Stimulated activated CD4-positive, alpha-beta T cell treated with anti-CD3 and anti-CD28 coated beads, Interleukin-12 subunit alpha, Interleukin-12 subunit beta, amount 100 ng/mL, for 24 hours (primary cell): Measurements from ENCODE around the gene CYP4F12.
"Not testable (repeated sequence)": the region's sequence is repeated elsewhere in the genome, so short reads cannot be mapped to it uniquely, and the experiment has no call there.

Source experiments
- DNase-seq, 2 experiments: peaks; one replicate each; pipeline ENCODE4 v3.0.0-alpha.2; 2020; ENCODE audit warnings: low read depth in 2 of 2

The CYP4F12 gene

GRCh38 chr19:15649526-15649925 is 23.4 kb upstream of the CYP4F12 start:
- no peak for DNase-seq

GRCh38 chr19:15650123-15650522 is 22.8 kb upstream of the CYP4F12 start:
- not testable (repeated sequence) for DNase-seq

GRCh38 chr19:15651791-15652190 is 21.1 kb upstream of the CYP4F12 start:
- no peak for DNase-seq

GRCh38 chr19:15652559-15653278 is 20.2 kb upstream of the CYP4F12 start:
- DNase-seq = no peak

- no peak for DNase-seq
These were observed 16.4 kb upstream of the CYP4F12 start for GRCh38 chr19:15656467-15656866.

- no peak for DNase-seq
These were observed 9.6 kb upstream of the CYP4F12 start for GRCh38 chr19:15663247-15663646.

GRCh38 chr19:15666186-15666585 is 6.7 kb upstream of the CYP4F12 start:
- no peak for DNase-seq

GRCh38 chr19:15666883-15667282 is 6.0 kb upstream of the CYP4F12 start:
- DNase-seq = no peak

- DNase-seq = no peak
These were observed 3.4 kb upstream of the CYP4F12 start for GRCh38 chr19:15669440-15669839.

- DNase-seq = no peak
These were observed 3.0 kb upstream of the CYP4F12 start for GRCh38 chr19:15669891-15670290.

GRCh38 chr19:15671237-15671821 is 1.6 kb upstream of the CYP4F12 start:
- no peak for DNase-seq

- no peak for DNase-seq
These were observed 852 bp upstream of the CYP4F12 start for GRCh38 chr19:15671891-15672579.

- no peak for DNase-seq
These were observed 328 bp downstream of the CYP4F12 start for GRCh38 chr19:15673176-15673654.

- DNase-seq = no peak
These were observed 2.7 kb downstream of the CYP4F12 start for GRCh38 chr19:15675560-15675959.

- no peak for DNase-seq
These were observed 6.2 kb downstream of the CYP4F12 start for GRCh38 chr19:15679089-15679488.

- not testable (repeated sequence) for DNase-seq
These were observed 7.0 kb downstream of the CYP4F12 start for GRCh38 chr19:15679865-15680264.

- no peak for DNase-seq
These were observed 7.8 kb downstream of the CYP4F12 start for GRCh38 chr19:15680478-15681322.

GRCh38 chr19:15683411-15683810 is 10.5 kb downstream of the CYP4F12 start:
- DNase-seq = no peak

- DNase-seq = no peak
These were observed 11.9 kb downstream of the CYP4F12 start for GRCh38 chr19:15684828-15685227.

- no peak for DNase-seq
These were observed 23.8 kb downstream of the CYP4F12 start for GRCh38 chr19:15696654-15697194.

GRCh38 chr19:15701757-15702533 is 29.1 kb downstream of the CYP4F12 start:
- DNase-seq = no peak
